AML-193 (cell line): ENCODE results near the gene NSUN6.

Experiments
- DNase-seq, 2 experiments: peaks; one replicate each; lab custom pipeline; 2025; lab: John Stamatoyannopoulos, UW

NSUN6 gene

DNA sequence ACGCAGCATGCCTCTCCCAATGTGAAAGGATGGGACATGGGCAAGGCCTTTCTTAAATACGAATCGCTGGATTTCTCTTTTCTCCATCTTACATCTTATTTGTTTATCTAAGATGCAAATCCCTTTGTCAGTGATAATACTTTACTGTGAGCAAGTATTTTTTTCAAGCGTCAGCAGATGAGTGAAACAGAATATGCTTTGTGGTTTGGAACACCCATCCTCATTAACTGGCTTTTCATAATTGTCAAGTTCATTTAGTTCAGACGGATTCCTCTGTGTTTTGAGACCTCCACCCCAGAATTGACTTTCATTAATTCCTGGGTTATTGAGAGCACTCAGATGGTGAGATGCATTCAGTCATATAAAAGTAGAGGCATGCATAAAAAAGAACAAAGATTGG, 149.8 kb downstream of the NSUN6 start:
- no peak for DNase-seq

DNA sequence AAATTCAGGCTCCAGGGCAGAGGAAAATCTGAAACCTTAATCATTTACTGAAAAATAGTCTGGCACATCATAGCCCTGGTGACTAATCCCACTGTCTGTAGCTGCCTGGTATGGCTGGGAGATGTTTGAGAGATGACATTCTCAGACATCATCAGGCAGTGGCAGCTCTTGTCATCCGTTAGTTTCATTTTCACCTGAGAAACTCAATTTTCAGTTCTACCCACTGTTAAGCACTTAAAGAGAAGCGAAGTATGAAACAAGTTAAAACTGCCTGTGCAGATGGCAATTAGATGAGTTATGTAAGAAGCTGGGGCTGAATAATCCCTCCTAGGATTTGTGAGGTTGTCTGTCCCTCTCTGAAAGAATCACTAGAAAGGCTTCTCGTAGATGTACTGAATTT, 150.2 kb downstream of the NSUN6 start:
- DNase-seq, result no peak

- no peak for DNase-seq
These were observed 150.8 kb downstream of the NSUN6 start for GRCh38 chr10:18500576-18500975.

DNA sequence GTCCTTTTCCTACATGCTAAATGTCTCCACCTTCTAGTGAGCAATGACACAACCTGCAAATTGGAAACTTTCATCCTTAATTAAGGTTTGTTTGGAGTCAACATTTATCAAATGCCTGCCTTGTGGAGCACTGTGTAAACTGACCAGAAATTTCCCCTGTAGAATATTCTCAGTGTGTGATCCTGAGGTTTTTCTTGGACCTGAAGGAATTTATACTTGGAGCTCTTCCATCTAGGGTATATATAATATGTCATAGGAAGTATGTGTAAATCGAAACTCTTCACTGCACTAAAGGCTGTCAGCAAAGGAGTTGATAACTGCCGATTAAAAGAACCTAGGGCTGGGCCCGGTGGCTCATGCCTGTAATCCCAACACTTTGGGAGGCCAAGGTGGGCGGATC, 152.4 kb downstream of the NSUN6 start:
- no peak for DNase-seq

GRCh38 chr10:18497806-18498369, 153.5 kb downstream of the NSUN6 start:
- no peak for DNase-seq
